Upper lobe of left lung (tissue), 6 donors: ENCODE results near the gene EVPL. TPM values are rescaled to one million over a fixed set of nuclear protein-coding genes. Genes with fewer than 3 reads are reported as not detected.
"Not testable (repeated sequence)": the region's sequence is repeated elsewhere in the genome, so short reads cannot be mapped to it uniquely, and the experiment has no call there.

Experiments
- ATAC-seq, 2 donors: fragments of 200-7000 bp; cut with Tn5 transposase; one replicate each; pipeline ENCODE4 v1.9.1; 2022; ENCODE audit warnings: mild to moderate bottlenecking in 2 of 2, moderate library complexity in 2 of 2; ENCODE audit not compliant: low FRiP score in 2 of 2
- DNase-seq, 2 donors: peaks; one replicate each; pipeline ENCODE4 v3.0.0-alpha.2; 2019 to 2020
- H3K27ac ChIP-seq, 4 donors: fragments of 200-600 bp; sonication (generic); one replicate each; pipeline ENCODE4 v1.5.1; 2016 to 2019
- H3K27me3 ChIP-seq, 4 donors: fragments of 200-600 bp; sonication (generic); one replicate each; pipeline ENCODE4 v1.5.1; 2017 to 2019
- H3K36me3 ChIP-seq, 4 donors: fragments of 200-600 bp; sonication (generic); one replicate each; pipeline ENCODE4 v1.5.1; 2016 to 2019
- H3K4me1 ChIP-seq, 4 donors: fragments of 200-600 bp; sonication (generic); one replicate each; pipeline ENCODE4 v1.5.1; 2018 to 2019
- H3K4me3 ChIP-seq, 4 donors: fragments of 200-600 bp; sonication (generic); one replicate each; pipeline ENCODE4 v1.5.1; 2017 to 2019; ENCODE audit warnings: mild to moderate bottlenecking in 2 of 4, moderate library complexity in 1 of 4
- H3K9me3 ChIP-seq, 4 donors: fragments of 200-600 bp; sonication (generic); one replicate each; pipeline ENCODE4 v1.5.1; 2018 to 2019
- EP300 ChIP-seq, 4 donors: sonication (generic); formaldehyde crosslinking; IDR thresholded peaks; one replicate each; pipeline ENCODE4 v1.5.1; 2017; ENCODE audit warnings: antibody characterized with exemption in 4 of 4, control low read depth in 2 of 4
- POLR2A ChIP-seq, 4 donors: fragments of 450-650 bp; IDR thresholded peaks; one replicate each; pipeline ENCODE4 v1.5.1; 2016 to 2017; ENCODE audit warnings: antibody characterized with exemption in 4 of 4, mild to moderate bottlenecking in 2 of 4
- POLR2AphosphoS5 ChIP-seq, 2 donors: sonication (generic); formaldehyde crosslinking; IDR thresholded peaks; one replicate each; pipeline ENCODE4 v1.5.1; 2017; ENCODE audit warnings: antibody characterized with exemption in 2 of 2
- WGBS, 2 donors: methylation state at CpG; one replicate each; pipeline ENCODE4 v1.1.5; 2017 to 2018; 5-methylcytosine and 5-hydroxymethylcytosine counted together
- total RNA-seq, 6 donors: library from RNA; depleted of rRNA in 4 of 6; stranded (reverse); fragments of >200 nt in 4 of 6; gene quantifications; one replicate each; pipeline versions ENCODE4 v1.1.0 to v1.2.1, GENCODE V29; 2016 to 2021
- TF ChIP-seq, protein P1 (sequence below), 6 experiments: fragments of 450-650 bp in 4 of 6; fragments of 200-600 bp in 2 of 6; sonication (generic) in 2 of 6; IDR thresholded peaks; one replicate each; pipeline ENCODE4 v1.5.1; 2016 to 2019; ENCODE audit warnings: antibody characterized with exemption in 6 of 6
- donor health status: DM: no; HTN: no; CAD: no; lungs with moderate emphysema.
- donor health status: DM: no; HTN: yes; CAD: no; lungs with severe emphysema.

The EVPL gene
- total RNA-seq, 6 donors from 2014 or later, result 47.5 to 142 (median 63.4) TPM

DNA sequence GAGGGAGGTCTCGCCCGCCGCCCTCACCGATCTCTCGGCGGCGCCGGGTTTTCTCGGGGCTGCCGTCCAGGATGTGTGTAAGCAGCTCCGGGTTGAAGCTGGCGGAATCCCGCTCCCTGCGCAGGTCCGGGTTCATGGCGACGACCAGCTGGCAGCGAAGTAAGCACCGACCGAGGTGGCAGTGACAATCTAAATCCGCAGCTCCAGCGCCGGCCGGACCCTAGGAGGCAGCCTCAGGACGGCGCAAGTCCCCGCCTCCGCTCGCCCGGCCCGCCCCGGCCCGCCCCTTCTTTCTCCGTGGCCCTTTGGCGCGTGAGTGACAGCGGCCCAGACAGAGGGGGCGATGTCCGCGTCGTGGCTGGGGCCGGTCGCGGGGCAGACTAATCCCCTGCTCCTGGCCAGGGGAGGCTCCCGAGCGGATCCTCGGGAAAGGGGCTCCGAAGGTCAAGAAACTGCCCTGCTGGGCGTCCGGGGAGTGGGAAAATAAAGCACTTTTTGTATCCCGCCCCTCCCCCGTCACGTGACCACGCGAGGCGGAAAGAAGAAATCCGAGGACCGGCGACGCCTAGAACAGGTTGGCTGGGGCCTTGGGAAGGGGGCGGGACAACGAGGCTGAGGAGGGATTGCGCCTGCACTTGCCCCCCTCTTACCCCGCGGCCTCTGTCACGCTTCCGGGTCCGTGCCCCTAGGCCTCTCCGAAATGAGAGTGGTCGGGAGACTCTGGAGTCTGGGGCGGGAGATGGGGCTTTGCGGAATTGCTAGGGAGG is 48.0 kb downstream of the EVPL start, which contains the start of the genes ACOX1 and TEN1:
Gene ACOX1, minus strand, starts transcription at position 229 of the 767 bp plus-strand sequence. Its CDS starts 93 bp downstream, at position 136.
Gene TEN1, plus strand, starts transcription at position 303 of the 767 bp plus-strand sequence. CDS start 6,953 bp downstream, outside the sequence.
- DNase-seq (peak; percentile 97 to 98), ATAC-seq (peak; percentile 97 to 98)
- H3K27ac ChIP-seq, result peak within 1 kb of the TSS; percentile 94 to 99 (median 98)
- peak within 1 kb of the TSS; percentile 68 to 79 (median 74) for H3K4me3 ChIP-seq
- peaks cover 0 to 4% (median 0%) of the 10 kb centered on the region in 4 donors for H3K36me3 ChIP-seq
- WGBS, 2 donors, result 0 to 1% methylated on average over 23 to 44 of the region's 72 CpGs
- TF ChIP-seq POLR2A (IDR thresholded peaks at IDR 0.05) (peak; percentile 77 to 90 (median 86)), POLR2AphosphoS5 (IDR thresholded peaks at IDR 0.05) (peak; percentile 94 to 97), EP300 (IDR thresholded peaks at IDR 0.05) (peak in 1 of 4 donors; percentile 69)
- TF ChIP-seq, protein P1, sequence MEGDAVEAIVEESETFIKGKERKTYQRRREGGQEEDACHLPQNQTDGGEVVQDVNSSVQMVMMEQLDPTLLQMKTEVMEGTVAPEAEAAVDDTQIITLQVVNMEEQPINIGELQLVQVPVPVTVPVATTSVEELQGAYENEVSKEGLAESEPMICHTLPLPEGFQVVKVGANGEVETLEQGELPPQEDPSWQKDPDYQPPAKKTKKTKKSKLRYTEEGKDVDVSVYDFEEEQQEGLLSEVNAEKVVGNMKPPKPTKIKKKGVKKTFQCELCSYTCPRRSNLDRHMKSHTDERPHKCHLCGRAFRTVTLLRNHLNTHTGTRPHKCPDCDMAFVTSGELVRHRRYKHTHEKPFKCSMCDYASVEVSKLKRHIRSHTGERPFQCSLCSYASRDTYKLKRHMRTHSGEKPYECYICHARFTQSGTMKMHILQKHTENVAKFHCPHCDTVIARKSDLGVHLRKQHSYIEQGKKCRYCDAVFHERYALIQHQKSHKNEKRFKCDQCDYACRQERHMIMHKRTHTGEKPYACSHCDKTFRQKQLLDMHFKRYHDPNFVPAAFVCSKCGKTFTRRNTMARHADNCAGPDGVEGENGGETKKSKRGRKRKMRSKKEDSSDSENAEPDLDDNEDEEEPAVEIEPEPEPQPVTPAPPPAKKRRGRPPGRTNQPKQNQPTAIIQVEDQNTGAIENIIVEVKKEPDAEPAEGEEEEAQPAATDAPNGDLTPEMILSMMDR (IDR thresholded peaks at IDR 0.05), result peak in 4 of 6 experiments; percentile 53 to 74 (median 62)
- no peaks in the 10 kb centered on the region for H3K9me3 ChIP-seq
- peaks cover 56 to 72% (median 67%) of the 10 kb centered on the region in 4 donors for H3K4me1 ChIP-seq
- H3K27me3 ChIP-seq, result no peaks in the 10 kb centered on the region

DNA sequence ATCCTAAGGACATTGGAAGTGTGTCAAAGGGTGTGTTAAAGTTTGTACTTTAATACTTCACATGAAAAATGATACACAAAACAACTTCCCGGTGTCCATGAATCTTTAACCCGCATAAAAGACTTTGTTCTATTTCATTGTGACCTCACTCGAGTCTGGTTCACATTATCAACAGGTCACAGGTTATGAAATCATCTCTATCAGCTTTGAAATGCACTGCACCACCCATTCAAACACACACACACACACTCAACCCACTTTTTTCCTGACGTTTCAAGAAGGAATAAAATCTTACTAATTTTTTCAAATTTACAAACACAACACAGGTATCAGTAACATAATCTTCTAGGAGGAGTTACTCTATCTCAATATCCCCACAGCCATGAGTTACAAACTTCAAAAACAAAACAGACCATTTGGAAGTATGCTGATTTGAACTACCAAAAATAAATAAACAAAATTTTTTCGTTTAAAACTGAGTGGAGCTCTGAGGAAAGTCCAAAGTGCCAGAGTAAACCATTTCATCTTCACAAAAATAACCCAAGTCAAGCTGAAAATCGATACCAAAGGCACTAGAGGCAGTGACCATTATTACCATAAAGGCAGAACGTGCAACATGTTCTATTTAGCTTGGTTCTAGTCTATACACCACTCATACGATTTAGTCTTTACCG is 50.8 kb downstream of the EVPL start:
- H3K27me3 ChIP-seq, result no peaks in the 10 kb centered on the region
- H3K27ac ChIP-seq, result peak overlapping the region in 3 of 4 donors; percentile 2 to 72 (median 57)
- H3K9me3 ChIP-seq, result no peaks in the 10 kb centered on the region
- peak overlapping the region in 1 of 4 donors; percentile 77 for H3K4me3 ChIP-seq
- 48 to 49% methylated on average over 9 of the region's 9 CpGs for WGBS, 2 donors
- H3K36me3 ChIP-seq, result peaks cover 0 to 26% (median 0%) of the 10 kb centered on the region in 4 donors
- TF ChIP-seq, protein P1 (IDR thresholded peaks at IDR 0.05), result no peak
- TF ChIP-seq POLR2AphosphoS5 (IDR thresholded peaks at IDR 0.05), result no peak
- no peak for TF ChIP-seq EP300 (IDR thresholded peaks at IDR 0.05)
- no peak for TF ChIP-seq POLR2A (IDR thresholded peaks at IDR 0.05)
- peaks cover 40 to 48% (median 43%) of the 10 kb centered on the region in 4 donors for H3K4me1 ChIP-seq
- no peak for DNase-seq
- no peak for ATAC-seq

DNA sequence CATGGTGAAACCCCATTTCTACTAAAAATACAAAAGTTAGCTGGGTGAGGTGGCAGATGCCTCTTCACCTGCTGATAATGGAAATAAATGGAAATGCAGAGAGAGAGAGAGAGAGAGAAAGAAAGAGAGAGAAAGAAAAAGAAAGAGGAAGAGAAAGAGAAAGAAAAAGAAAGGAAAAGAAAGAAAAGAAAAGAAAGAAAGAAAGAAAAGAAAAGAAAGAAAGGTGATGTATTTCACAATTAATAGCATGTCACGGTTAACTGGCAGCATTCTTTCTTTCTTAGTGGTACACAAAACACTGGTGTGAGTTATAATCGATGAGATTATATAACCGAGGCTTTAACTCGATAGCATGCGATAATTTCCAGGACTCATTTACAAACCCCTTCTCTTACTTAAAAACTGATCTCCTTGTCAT is 51.3 kb downstream of the EVPL start:
- Histone ChIP-seq H3K36me3 (peaks cover 0 to 28% (median 0%) of the 10 kb centered on the region in 4 donors), H3K4me3 (peak overlapping the region in 1 of 4 donors; percentile 77), H3K9me3 (no peaks in the 10 kb centered on the region), H3K27ac (peak overlapping the region in 3 of 4 donors; percentile 2 to 72 (median 57)), H3K27me3 (no peaks in the 10 kb centered on the region), H3K4me1 (peaks cover 35 to 45% (median 40%) of the 10 kb centered on the region in 4 donors)
- no peak for ATAC-seq
- TF ChIP-seq EP300 (IDR thresholded peaks at IDR 0.05) (no peak), POLR2AphosphoS5 (IDR thresholded peaks at IDR 0.05) (no peak)
- no peak for DNase-seq
- WGBS, 2 donors, result 57 to 67% methylated on average over 5 of the region's 5 CpGs

- not testable (repeated sequence) for ATAC-seq, DNase-seq, H3K27me3 ChIP-seq, H3K9me3 ChIP-seq, H3K4me3 ChIP-seq
- H3K4me1 ChIP-seq, result peaks cover 30 to 45% (median 39%) of the 10 kb centered on the region in 4 donors
- H3K27ac ChIP-seq, result peak overlapping the region in 2 of 4 donors; percentile 2 to 72
- peaks cover 0 to 30% (median 0%) of the 10 kb centered on the region in 4 donors for H3K36me3 ChIP-seq
- 95 to 98% methylated on average over 6 of the region's 6 CpGs for WGBS, 2 donors
These were observed 51.9 kb downstream of the EVPL start for GRCh38 chr17:75975187-75975586.

DNA sequence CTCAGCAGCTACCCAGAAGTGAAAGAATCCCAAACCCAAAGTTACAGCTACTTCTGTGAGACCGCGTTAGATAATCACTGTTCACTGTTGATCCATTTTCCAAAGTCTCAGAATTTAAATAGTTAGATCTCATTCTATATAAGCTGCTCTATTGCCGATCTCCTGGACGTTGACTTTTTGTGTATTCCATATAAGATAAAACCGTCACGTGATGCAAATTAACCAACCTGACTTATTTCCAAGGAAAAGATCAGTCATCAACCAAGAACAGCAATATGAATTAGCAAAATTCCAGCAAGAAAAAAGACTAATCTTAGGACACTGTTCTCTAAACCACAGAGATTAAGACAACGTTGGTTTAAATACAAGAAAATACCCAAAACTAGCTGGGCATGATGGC is 56.5 kb downstream of the EVPL start:
- H3K36me3 ChIP-seq, result peaks cover 0 to 50% (median 0%) of the 10 kb centered on the region in 4 donors

More for the DNA sequence above, 56.5 kb downstream of the EVPL start:
- WGBS, 2 donors, result 93 to 98% methylated on average over 7 of the region's 7 CpGs
- no peaks in the 10 kb centered on the region for H3K27me3 ChIP-seq
- H3K4me1 ChIP-seq, result peaks cover 3 to 23% (median 19%) of the 10 kb centered on the region in 4 donors
- no peak for ATAC-seq
- no peak overlapping the region for H3K4me3 ChIP-seq
- peak overlapping the region; percentile 59 to 77 (median 70) for H3K27ac ChIP-seq
- no peaks in the 10 kb centered on the region for H3K9me3 ChIP-seq
- no peak for DNase-seq
- TF ChIP-seq EP300 (IDR thresholded peaks at IDR 0.05) (no peak), POLR2A (IDR thresholded peaks at IDR 0.05) (no peak), POLR2AphosphoS5 (IDR thresholded peaks at IDR 0.05) (no peak)
- TF ChIP-seq, protein P1 (IDR thresholded peaks at IDR 0.05), result no peak
